ENCODE data around the gene DDX31. TPM values are rescaled to one million over a fixed set of nuclear protein-coding genes. Genes with fewer than 3 reads are reported as not detected.

Gene DDX31
- total RNA-seq, 1 experiment from 2014 or later, result 28.4 TPM

DNA sequence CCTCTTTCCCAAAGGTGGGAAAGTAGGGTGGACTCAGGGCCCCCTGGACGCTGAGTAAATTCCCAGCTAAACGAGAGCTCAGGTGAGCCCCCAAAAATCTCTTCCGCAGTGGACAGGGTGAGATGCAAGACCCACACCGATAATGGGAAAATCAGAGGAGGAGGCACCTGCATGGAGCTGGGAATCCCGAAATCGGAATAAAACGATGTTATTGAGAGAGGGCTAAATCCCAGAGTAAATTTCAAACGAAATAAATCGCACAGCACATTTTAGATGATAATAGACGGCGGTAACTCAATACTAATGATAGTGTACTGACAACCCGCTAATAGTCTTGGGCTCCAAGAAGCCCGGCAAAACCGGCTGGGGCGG is 90.4 kb downstream of the DDX31 start:
- H3K36me3 Mint-ChIP-seq (ENCODE audit: insufficient read depth in 1 of 3, low read depth in 3 of 3), result no peaks in the 10 kb centered on the region
- H3K9me3 Mint-ChIP-seq, result peaks cover 3 to 7% of the 10 kb centered on the region in 2 experiments; a peak in 3 of 5 replicates
- Histone ChIP-seq H4K91ac (ENCODE audit: insufficient read length, low read depth, low read length) (no peak overlapping the region), H3K23ac (ENCODE audit: insufficient read length, low read depth, low read length) (no peak overlapping the region), H4K20me1 (ENCODE audit: control insufficient read depth, insufficient read depth, insufficient read length) (peaks cover 3% of the 10 kb centered on the region), H2BK15ac (ENCODE audit: low read depth, low read length) (no peak overlapping the region), H3K23me2 (ENCODE audit: insufficient read length, low read depth, low read length, poor library complexity, severe bottlenecking) (peaks cover 10% of the 10 kb centered on the region), H2BK5ac (ENCODE audit: insufficient read length, low read length) (no peak overlapping the region), H3K14ac (ENCODE audit: insufficient read depth, low read length) (no peak overlapping the region), H2AK5ac (ENCODE audit: insufficient read length, low read length) (no peak overlapping the region), H3T11ph (ENCODE audit: low read length) (no peak overlapping the region), H3K9me3 (ENCODE audit: control insufficient read depth, low read depth, low read length) (no peaks in the 10 kb centered on the region), H2BK20ac (ENCODE audit: low read depth, low read length, poor library complexity, severe bottlenecking) (no peak overlapping the region), H2BK12ac (ENCODE audit: insufficient read length, low read depth, low read length) (no peak overlapping the region), H3K27ac (ENCODE audit: insufficient read length, low read depth, low read length) (no peak overlapping the region), H3K56ac (ENCODE audit: insufficient read length, low read depth, low read length) (no peak overlapping the region), H3K79me1 (ENCODE audit: insufficient read depth, low read depth, low read length, poor library complexity, severe bottlenecking) (no peaks in the 10 kb centered on the region), H4K8ac (replicated peaks; ENCODE audit: insufficient read length, low read depth, low read length) (no peak overlapping the region), H4K5ac (ENCODE audit: insufficient read length, low read depth, low read length) (no peak overlapping the region), H3K4me1 (ENCODE audit: insufficient read depth, low read length) (no peaks in the 10 kb centered on the region; the same call in 1 of the 2 replicates), H3K18ac (ENCODE audit: insufficient read length, low read depth, low read length) (no peak overlapping the region), H3K9ac (ENCODE audit: extremely low read depth, insufficient read length, low read length) (no peak overlapping the region), H3K79me2 (ENCODE audit: insufficient read depth, low read length) (no peaks in the 10 kb centered on the region), H2AFZ (ENCODE audit: low read length) (no peak overlapping the region), H3K27me3 (ENCODE audit: insufficient read depth, low read length) (peaks cover 85% of the 10 kb centered on the region), H2BK120ac (ENCODE audit: low read depth, low read length, poor library complexity, severe bottlenecking) (no peak overlapping the region), H3K4ac (ENCODE audit: low read depth, low read length) (no peak overlapping the region), H3K4me2 (ENCODE audit: insufficient read depth, insufficient read length, low read length) (no peak overlapping the region)
- no peak overlapping the region for H3K27ac Mint-ChIP-seq
- peaks cover 11 to 41% of the 10 kb centered on the region in 2 experiments for H3K4me1 Mint-ChIP-seq
- no peak for TF ChIP-seq CTCF (conservative IDR thresholded peaks at IDR 0.05)
- DNase-seq, result no peak
- peaks cover 96% of the 10 kb centered on the region for H3K27me3 Mint-ChIP-seq (ENCODE audit: low read depth)
- peak overlapping the region in 1 of 2 experiments; percentile 50; a peak in 1 of 5 replicates for H3K4me3 Mint-ChIP-seq
- no CpG with 5 or more reads among the region's 15 CpGs for WGBS (ENCODE audit: extremely low coverage, insufficient read length, low lambda C conversion rate)
